Vagina (tissue), 2 donors: ENCODE data around the gene ITGA4.

Source experiments
- POLR2AphosphoS5 ChIP-seq, 2 donors: sonication (generic); formaldehyde crosslinking; IDR thresholded peaks; one replicate each; pipeline ENCODE4 v1.9.0; 2017; ENCODE audit warnings: antibody characterized with exemption in 2 of 2, mild to moderate bottlenecking in 2 of 2, low read depth in 1 of 2; ENCODE audit not compliant: insufficient read depth in 1 of 2
- TF ChIP-seq, protein P1 (sequence below), 3 experiments: fragments of 450-650 bp in 2 of 3; fragments of 200-600 bp in 1 of 3; sonication (generic) in 1 of 3; IDR thresholded peaks; one replicate each; pipeline ENCODE4 v1.5.1; 2017 to 2019; ENCODE audit warnings: antibody characterized with exemption in 3 of 3, mild to moderate bottlenecking in 2 of 3, moderate library complexity in 2 of 3

DNA sequence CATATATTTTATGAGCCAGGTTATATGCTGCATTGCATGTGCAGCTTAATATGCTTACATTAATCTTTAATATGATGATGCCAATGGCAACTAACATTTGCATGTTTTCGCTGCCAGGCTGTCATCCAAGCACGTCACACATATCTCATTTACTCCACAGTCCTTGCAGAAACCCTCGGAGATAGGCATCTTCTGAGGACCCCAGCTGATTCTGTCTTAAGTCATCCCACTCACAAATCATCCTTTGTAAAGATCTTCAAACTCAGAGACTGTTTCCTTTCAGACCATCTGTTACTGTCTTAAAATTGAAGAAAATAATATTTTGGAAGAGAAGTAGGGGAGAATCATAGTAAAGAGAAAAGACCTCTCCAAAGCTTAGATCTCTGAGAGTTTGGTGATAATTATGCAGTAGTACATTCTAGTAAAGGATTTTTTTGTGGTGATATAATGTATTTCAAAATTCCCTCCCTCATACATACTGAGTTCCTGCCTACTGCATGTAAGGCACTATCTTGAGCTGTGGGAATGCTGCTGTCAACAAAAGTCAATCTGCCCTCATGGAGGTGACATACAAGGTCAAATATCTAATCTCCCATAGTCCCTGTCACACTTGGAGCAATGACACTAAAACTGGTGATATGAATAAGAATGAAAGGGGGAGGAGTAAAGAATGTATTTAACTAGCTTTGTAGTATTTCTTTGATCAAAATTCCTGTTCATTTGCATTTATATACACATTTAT, 11.0 kb downstream of the ITGA4 start:
- TF ChIP-seq, protein P1, sequence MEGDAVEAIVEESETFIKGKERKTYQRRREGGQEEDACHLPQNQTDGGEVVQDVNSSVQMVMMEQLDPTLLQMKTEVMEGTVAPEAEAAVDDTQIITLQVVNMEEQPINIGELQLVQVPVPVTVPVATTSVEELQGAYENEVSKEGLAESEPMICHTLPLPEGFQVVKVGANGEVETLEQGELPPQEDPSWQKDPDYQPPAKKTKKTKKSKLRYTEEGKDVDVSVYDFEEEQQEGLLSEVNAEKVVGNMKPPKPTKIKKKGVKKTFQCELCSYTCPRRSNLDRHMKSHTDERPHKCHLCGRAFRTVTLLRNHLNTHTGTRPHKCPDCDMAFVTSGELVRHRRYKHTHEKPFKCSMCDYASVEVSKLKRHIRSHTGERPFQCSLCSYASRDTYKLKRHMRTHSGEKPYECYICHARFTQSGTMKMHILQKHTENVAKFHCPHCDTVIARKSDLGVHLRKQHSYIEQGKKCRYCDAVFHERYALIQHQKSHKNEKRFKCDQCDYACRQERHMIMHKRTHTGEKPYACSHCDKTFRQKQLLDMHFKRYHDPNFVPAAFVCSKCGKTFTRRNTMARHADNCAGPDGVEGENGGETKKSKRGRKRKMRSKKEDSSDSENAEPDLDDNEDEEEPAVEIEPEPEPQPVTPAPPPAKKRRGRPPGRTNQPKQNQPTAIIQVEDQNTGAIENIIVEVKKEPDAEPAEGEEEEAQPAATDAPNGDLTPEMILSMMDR (IDR thresholded peaks at IDR 0.05) = no peak
- no peak for TF ChIP-seq POLR2AphosphoS5 (IDR thresholded peaks at IDR 0.05; ENCODE audit: insufficient read depth in 1 of 2, low read depth in 1 of 2)
